GM15510 (cell line): ENCODE results near the gene RBFOX1.

Experiments used
- POLR2A ChIP-seq: IDR thresholded peaks from 3 replicates; pipeline ENCODE4 v1.6.1; 2011; ENCODE audit warnings: borderline replicate concordance; ENCODE audit not compliant: insufficient read length; ENCODE audit errors: extremely low read depth

The RBFOX1 gene

DNA sequence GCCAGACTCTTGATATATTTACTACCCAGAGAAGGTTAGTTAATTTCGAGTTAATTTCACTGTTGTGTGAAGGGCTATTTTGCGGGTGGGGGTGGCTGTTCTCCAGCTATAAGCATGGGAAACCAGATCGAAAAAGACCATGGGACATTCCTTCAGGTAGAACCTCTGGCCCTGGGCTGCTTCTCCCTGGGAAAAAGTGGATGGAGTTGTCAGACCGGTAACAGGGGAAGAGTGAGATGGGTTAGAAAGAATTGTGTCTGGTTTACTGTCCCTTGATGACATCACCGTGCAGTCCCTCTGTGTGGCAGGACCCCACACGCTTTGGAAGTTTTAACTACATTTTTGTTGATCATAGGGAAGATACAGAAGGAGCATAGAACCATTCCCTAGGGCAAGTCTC lies 296.3 kb downstream of the RBFOX1 start:
- TF ChIP-seq POLR2A: no peak

GRCh38 chr16:7629571-7629970 lies 296.9 kb downstream of the RBFOX1 start:
- no peak for TF ChIP-seq POLR2A

- TF ChIP-seq POLR2A: no peak
These were observed 304.8 kb downstream of the RBFOX1 start for GRCh38 chr16:7637446-7637845.

- no peak for TF ChIP-seq POLR2A
These were observed 305.7 kb downstream of the RBFOX1 start for GRCh38 chr16:7638306-7638705.

GRCh38 chr16:7640334-7640733 lies 307.7 kb downstream of the RBFOX1 start:
- no peak for TF ChIP-seq POLR2A

DNA sequence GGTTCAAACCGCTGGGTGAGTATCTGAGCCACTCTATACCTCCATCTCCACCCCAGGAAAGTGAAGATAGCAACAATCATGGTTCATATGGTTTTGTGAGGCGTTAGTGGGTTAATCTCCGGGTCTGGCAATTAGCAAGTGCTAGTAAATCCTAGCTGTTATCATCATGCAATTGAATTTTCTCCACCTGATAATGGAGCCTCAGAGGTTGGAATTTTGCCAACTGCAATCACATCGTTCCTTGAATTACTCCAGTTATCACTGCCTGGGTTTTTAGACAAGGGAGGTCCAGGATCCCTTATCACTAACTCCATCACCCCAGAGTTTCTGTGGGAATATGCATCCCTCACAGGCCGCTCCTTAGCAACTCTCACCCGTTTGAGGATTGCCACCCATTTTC lies 311.5 kb downstream of the RBFOX1 start:
- no peak for TF ChIP-seq POLR2A

DNA sequence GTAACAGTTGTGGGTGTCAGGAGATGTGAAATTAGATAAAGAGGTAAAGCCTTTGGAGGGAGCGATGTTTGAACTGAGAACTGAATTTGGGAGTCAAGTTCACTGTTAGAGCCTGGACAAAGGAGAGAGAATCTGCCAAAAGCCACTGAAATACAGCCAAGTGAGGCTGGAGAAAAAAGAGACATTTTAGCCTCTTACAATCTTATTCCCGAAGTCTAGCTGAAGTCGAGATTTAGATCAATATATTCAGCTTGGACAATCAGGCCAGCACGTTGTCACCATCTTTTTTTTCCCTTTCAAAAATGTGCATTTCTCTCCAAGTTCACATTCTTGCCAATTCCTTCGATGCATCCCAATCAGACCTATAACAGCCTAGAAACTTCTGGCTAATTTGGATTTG lies 312.2 kb downstream of the RBFOX1 start:
- no peak for TF ChIP-seq POLR2A

- no peak for TF ChIP-seq POLR2A
These were observed 314.3 kb downstream of the RBFOX1 start for GRCh38 chr16:7646821-7647500.

GRCh38 chr16:7650431-7650830 lies 317.8 kb downstream of the RBFOX1 start:
- TF ChIP-seq POLR2A: no peak

DNA sequence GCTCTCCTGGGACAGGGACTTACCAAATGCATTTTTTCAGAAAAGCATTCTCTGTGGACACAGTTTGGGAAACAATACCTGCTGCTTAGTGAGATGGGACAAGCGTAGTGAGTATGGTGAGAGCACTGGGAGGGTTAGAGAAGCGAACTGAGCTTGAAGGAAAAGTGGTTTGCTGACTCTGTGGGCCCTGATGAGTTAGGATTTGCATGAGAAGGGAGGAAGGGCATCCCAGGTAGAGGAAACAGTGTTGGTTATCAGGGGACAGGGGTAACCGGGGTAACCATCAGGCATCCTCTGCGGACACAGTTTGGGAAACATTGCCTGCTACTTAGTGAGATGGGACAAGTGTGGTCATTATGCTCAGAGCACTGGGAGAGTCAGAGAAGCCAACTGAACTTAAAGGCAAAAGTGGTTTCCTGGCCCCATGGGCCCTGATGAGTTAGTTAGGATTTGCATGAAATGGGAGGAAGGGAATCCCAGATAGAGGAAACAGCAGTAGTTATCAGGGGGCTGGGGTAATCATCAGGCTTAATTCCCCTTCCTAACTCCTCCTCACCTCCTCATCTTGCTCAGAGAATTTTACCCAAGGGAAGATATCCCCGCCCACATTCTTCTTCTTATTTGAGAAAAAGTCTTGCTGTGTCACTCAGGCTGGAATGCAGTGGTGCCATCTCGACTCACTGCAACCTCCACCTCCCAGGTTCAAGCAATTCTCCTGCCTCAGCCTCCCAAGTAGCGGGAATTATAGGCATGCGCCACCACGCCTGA lies 319.3 kb downstream of the RBFOX1 start:
- TF ChIP-seq POLR2A: no peak

DNA sequence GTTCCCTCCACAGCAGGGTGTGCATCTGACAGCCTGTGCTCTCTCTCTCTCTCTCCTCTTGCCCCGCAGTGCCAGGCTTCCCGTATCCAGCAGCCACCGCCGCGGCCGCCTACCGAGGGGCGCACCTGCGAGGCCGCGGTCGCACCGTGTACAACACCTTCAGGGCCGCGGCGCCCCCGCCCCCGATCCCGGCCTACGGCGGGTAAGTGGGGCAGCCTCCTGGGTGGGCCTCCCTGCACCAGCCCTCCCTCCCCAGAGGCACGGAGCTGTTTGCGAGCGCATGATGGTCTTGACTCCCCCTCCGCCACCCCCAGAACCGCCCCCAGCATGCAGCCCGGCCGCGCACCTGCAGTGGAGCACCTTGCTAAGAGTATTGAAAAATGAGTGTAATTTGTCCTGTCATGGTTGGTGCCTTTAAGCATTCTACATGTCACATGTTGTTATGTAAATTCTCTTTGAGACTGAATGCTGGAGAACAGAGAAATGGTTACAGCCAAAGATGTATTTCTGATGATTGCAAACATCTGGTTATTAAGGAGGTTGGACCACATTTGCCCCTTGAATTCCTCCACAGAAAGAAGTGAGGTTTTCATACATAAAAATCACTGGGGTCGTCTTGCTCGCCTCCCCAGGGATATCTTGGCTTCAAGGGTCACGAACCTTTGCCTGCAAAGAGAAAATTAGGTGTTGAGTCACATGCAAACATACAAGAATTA lies 321.3 kb downstream of the RBFOX1 start:
- TF ChIP-seq POLR2A: no peak

GRCh38 chr16:7675628-7676027 lies 343.0 kb downstream of the RBFOX1 start:
- TF ChIP-seq POLR2A: no peak

GRCh38 chr16:7680296-7680695 lies 347.7 kb downstream of the RBFOX1 start:
- no peak for TF ChIP-seq POLR2A

GRCh38 chr16:7688811-7689210 lies 356.2 kb downstream of the RBFOX1 start:
- TF ChIP-seq POLR2A: no peak

- no peak for TF ChIP-seq POLR2A
These were observed 356.6 kb downstream of the RBFOX1 start for GRCh38 chr16:7689234-7689633.
